Measurements from ENCODE around the gene C3. TPM values are rescaled to one million over a fixed set of nuclear protein-coding genes. Genes with fewer than 3 reads are reported as not detected.
"Not testable (repeated sequence)": the region's sequence is repeated elsewhere in the genome, so short reads cannot be mapped to it uniquely, and the experiment has no call there.

C3 gene
- 486 TPM for total RNA-seq

GRCh38 chr19:6720369-6721137 is at the start of gene C3:
TSS of gene C3 (minus strand) at chr19:6720650. CDS start at chr19:6720589, 61 bp downstream.
- DNase-seq (ENCODE audit: low spot score) = no peak

DNA sequence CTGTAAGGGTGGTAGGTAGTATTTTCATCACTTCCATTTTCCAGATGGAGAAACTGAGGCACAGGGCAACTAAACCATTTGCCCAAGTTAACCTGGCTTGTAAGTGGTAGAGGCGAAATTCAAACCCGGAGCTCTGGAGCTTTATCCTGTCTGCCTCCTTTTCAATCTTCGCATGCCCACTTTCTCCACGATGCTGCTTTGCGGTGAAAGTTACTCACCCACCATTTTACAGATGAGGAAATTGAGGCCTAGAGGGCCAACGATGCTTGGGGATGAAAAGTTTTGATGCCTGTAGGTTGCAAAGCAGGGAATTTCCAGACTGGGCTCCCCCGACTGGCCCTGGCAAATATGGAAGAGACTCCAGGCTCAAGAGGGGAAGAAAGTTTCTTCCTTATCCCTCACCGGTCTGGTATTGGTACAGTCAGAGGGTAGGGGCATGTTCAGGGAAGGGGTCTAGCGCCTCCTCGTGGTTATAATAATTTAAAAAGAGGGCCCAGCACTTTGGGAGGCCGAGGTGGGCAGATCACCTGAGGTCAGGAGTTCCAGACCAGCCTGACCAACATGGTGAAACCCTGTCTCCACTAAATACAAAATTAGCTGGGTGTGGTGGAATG is 48.7 kb upstream of the C3 start:
- no peak for DNase-seq (ENCODE audit: low spot score)

GRCh38 chr19:6768236-6768785 is 47.9 kb upstream of the C3 start:
- DNase-seq (ENCODE audit: low spot score) = no peak

GRCh38 chr19:6767357-6768235 is 47.1 kb upstream of the C3 start, which contains the start of gene SH2D3A:
TSS of gene SH2D3A (minus strand) at chr19:6767435. CDS start at chr19:6763748, 3,687 bp downstream.
- peak; percentile 94 for DNase-seq (ENCODE audit: low spot score)

GRCh38 chr19:6767081-6767356 is 46.6 kb upstream of the C3 start:
- peak; percentile 48 for DNase-seq (ENCODE audit: low spot score)

DNA sequence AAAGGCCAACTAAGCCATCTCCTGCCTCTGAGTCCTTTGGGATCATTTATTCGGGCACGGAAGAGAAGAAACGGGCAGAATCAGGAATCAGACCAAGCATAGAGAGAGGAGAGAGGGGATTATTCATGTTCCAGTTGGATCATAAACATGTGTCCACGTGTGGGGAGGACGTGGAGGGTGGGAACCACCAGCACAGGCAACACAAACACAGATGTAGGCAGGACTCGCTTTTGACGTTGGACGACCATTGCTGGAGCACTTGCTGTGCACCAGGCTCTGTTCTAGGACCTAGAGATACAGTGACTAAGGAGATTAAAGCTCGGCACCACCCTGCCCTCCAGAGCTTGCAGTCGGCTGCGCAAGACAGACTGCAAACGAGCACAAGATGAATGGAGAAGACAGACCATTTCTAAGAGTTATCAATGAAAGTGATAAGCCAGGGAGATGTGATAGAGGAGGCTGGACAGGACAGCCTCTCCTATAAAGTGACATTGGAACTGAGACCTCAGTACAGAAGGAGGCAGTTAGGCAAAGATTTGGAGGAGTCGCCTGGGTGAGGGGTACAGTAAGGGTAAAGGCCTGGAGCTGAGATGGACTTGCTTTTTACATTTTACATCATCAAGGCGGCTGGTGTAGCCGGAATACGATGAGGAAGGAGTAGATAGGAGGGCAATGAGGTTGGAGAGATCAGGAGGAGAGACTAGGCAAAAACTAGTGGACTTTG is 46.1 kb upstream of the C3 start:
- no peak for DNase-seq (ENCODE audit: low spot score)

GRCh38 chr19:6765738-6766356 is 45.4 kb upstream of the C3 start:
- peak; percentile 93 for DNase-seq (ENCODE audit: low spot score)

GRCh38 chr19:6762253-6762797 is 41.9 kb upstream of the C3 start:
- not testable (repeated sequence) for DNase-seq (ENCODE audit: low spot score)

DNA sequence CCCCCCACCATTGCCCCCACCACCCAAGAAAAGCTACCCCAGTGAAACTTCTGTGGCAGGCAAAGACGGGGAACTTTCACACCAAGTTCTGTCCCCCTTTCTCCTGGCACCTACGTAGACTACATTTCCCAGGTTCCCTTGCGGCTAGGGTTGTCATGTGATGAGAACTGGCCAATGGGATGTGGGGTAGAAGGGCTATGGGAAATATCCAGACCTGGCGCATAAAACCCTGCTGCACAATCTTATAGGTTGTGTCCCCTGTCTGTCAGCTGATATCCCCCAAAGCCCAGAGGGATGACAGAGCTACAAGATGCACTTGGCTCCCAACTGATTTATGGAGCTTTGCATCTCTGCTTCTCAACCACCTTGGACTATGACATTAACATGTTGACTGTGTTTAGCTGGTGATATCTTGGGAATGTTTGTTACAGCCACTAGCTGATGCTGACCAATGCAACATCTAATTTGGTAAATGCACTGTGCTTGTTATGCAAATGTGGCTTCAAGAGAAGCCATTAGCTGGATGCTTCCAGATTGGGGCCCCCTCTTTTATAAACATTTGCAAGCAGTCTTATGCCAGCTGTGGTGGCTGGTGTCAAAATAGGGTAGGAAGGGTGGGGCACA is 40.7 kb upstream of the C3 start:
- DNase-seq (ENCODE audit: low spot score) = no peak

DNA sequence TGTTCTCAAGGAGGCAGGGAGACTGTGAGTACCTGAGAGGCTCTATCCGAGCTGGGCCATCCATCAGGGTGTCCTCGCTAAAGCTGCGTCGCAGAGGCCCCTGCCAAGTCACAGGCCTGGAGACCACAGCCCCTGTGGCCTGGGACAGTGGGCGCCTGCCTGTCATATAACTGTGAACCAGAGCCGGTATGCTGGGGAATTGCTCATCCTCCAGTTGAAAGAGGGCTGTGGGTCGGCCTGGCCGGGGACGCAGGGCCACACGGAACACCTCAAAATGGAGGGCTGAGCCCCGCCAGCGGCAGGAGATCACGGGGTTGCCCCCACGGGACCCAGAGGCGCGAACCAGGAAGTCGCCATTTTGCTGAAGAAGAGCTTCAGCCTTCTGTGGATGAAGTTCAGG is 40.2 kb upstream of the C3 start:
- DNase-seq (ENCODE audit: low spot score) = no peak

DNA sequence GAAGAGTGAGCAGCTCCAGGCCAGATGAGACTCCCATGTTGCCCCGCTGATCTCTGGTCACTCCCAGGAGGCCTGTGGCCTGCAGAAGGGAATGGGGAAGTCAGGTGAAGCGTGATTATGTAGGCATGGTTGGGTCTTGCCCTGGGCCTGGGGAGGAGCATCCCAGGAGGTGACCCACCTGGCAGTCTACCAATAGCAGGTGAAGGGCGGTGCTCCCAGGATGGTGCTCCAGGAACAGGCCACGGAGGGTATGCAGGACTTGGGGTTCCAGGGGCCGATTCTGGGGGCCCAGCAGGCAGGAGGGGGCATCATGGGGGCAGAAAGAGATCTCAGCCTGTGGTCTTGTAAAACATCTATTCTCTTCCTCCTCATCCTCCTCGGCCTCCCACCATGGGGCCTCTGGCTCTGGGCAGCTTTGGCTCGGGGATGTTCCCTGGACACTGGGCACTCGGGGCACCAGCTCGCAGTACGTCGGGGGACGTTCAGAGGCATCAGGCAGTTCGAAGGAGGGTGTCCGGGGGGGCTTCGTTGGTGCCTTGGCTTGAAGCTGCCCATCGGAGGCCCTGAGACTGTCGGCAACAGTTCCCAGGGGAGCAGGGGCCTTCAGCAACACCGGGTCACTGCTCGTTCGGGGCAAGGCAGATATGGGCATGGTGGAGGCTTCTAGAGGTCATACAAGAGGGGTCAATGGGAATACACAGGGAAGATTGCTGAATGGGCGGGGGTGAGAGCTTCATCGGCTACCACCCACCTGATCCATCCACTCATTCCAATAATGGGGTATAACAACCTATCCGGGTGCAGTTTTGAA is 34.4 kb upstream of the C3 start:
- no peak for DNase-seq (ENCODE audit: low spot score)

- no peak for DNase-seq (ENCODE audit: low spot score)
Measured at GRCh38 chr19:6754136-6754535, 33.7 kb upstream of the C3 start.

- DNase-seq (ENCODE audit: low spot score) = peak; percentile 87
Measured at GRCh38 chr19:6753178-6754031, 33.0 kb upstream of the C3 start.

DNA sequence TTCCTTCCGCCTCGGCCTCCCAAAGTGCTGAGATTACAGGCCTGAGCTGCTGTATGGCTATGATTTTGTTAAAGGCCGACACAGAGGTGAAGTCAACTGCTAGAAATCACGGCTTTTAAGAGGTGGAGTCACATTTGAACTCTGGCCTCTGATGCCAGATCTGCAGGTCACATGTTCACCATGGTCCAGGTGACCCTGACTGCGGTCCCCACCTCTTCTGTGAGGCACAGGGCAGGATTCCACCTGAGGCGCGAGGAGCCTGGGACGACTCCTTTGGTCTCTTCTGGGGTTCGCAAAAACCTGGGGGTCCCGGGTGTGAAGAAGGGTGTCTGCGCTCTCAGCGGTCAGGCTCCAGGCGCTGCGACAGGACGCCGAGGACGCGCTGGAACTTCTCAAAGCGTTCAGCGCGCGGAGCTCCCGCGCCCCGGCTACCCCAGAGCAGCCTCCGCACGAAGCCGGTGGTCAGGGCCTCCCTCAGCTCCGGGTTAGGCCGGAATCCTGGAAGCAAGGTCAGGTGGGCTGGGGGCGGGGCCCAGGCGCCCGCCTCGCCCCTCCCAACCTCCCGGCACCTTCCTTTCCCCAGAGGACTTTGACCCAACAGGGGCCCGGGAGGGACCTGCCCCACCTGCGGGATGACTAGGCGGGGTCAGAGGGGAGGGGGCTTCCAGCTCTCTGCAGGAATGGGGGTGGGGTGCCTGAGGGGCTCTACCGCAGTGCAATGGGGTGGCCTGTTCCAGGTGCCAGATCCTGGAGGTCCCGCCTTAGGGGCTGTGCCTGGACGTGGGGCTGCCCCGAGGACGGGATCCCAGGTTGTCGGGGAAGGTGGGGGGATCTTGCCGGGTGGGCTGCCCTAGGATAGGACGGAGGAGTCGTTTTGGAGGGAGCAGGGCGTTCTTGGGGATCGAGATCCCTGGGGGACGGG is 32.1 kb upstream of the C3 start:
- DNase-seq (ENCODE audit: low spot score) = peak; percentile 55

DNA sequence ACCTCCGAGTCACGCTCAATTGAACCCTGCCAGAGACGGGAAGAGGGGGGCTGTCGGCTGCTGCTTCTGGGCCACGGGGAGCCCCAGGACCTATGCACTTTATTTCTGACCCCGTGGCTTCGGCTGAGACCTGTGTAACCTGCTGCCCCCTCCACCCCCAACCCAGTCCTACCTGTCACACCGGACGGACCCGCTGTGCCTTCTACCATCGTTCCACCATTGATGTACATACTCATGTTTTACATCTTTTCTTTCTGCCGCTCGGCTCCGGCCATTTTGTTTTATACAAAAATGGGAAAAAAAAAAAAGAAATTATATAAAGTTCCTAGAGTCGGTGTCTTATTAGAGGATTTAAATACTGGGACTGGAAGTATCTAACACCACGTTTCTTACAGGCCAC is 30.7 kb upstream of the C3 start:
- no peak for DNase-seq (ENCODE audit: low spot score)

GRCh38 chr19:6750062-6750461 is 29.6 kb upstream of the C3 start:
- no peak for DNase-seq (ENCODE audit: low spot score)

GRCh38 chr19:6748543-6748942 is 28.1 kb upstream of the C3 start:
- not testable (repeated sequence) for DNase-seq (ENCODE audit: low spot score)

All from mucosa of gallbladder (tissue), 1 donor.